RKO (cell line): Measurements from ENCODE around the gene GPR3.

Source experiments
- DNase-seq: peaks from one replicate; pipeline ENCODE4 v3.0.0-alpha.2; 2016; ENCODE audit warnings: low spot score

The GPR3 gene

GRCh38 chr1:27358928-27359313 is 33.5 kb upstream of the GPR3 start:
- DNase-seq: no peak

- DNase-seq: no peak
Observed at GRCh38 chr1:27359822-27360158, 32.6 kb upstream of the GPR3 start.

GRCh38 chr1:27360159-27361043 is 32.0 kb upstream of the GPR3 start:
- no peak for DNase-seq

- DNase-seq: no peak
Observed at GRCh38 chr1:27361044-27361402, 31.4 kb upstream of the GPR3 start.

GRCh38 chr1:27361553-27361952 is 30.9 kb upstream of the GPR3 start:
- DNase-seq: no peak

GRCh38 chr1:27363766-27364695 is 28.4 kb upstream of the GPR3 start:
- DNase-seq: no peak

- no peak for DNase-seq
Observed at GRCh38 chr1:27364696-27365371, 27.6 kb upstream of the GPR3 start.

- DNase-seq: peak; percentile 88
Observed at GRCh38 chr1:27365372-27366112, 26.9 kb upstream of the GPR3 start.

- DNase-seq: peak; percentile 83
Observed at GRCh38 chr1:27366113-27366410, 26.4 kb upstream of the GPR3 start.

- DNase-seq: peak; percentile 83
Observed at GRCh38 chr1:27366411-27367159, 25.8 kb upstream of the GPR3 start, which contains the start of gene MAP3K6. MAP3K6 (minus strand) TSS chr1:27366961; CDS start chr1:27366597, 364 bp downstream.

- no peak for DNase-seq
Observed at GRCh38 chr1:27367160-27367650, 25.2 kb upstream of the GPR3 start.

GRCh38 chr1:27368869-27369582 is 23.4 kb upstream of the GPR3 start:
- DNase-seq: peak; percentile 47

GRCh38 chr1:27372022-27372807 is 20.2 kb upstream of the GPR3 start:
- no peak for DNase-seq

GRCh38 chr1:27372808-27373690 is 19.4 kb upstream of the GPR3 start:
- DNase-seq: peak; percentile 42

- no peak for DNase-seq
Observed at GRCh38 chr1:27374362-27375086, 17.9 kb upstream of the GPR3 start, which contains the start of gene FCN3. FCN3 (minus strand) TSS chr1:27374824; CDS start chr1:27374818, 6 bp downstream.

GRCh38 chr1:27377760-27378495 is 14.5 kb upstream of the GPR3 start:
- DNase-seq: no peak

GRCh38 chr1:27379564-27380122 is 12.8 kb upstream of the GPR3 start:
- no peak for DNase-seq
